Natural killer cell (primary cell): Measurements from ENCODE around the gene CLEC20A. TPM values are rescaled to one million over a fixed set of nuclear protein-coding genes. Genes with fewer than 3 reads are reported as not detected.

Source experiments
- ATAC-seq, 3 donors: fragments of 150-1000 bp in 2 of 3; fragments of 200-7000 bp in 1 of 3; cut with Tn5 transposase; 1 replicate in 1 of 3; 2 replicates in 2 of 3; pipeline ENCODE4 v1.10.0; 2021; ENCODE audit warnings: mild to moderate bottlenecking in 2 of 3, moderate library complexity in 2 of 3
- DNase-seq, 2 donors: peaks; one replicate each; pipeline versions ENCODE4 v3.0.0 to v3.0.0-alpha.2; 2013 to 2021; ENCODE audit warnings: mixed read lengths in 1 of 2
- H3K27ac ChIP-seq: one replicate; pipeline ENCODE4 v1.5.1; 2013; ENCODE audit warnings: mild to moderate bottlenecking, low read length
- H3K27me3 ChIP-seq: one replicate; pipeline ENCODE4 v1.6.1; 2013; ENCODE audit warnings: low read length; ENCODE audit not compliant: control insufficient read depth, insufficient read depth
- H3K36me3 ChIP-seq: one replicate; pipeline ENCODE4 v1.6.1; 2013; ENCODE audit warnings: low read length; ENCODE audit not compliant: control insufficient read depth, insufficient read depth
- H3K4me1 ChIP-seq: one replicate; pipeline ENCODE4 v1.6.1; 2013; ENCODE audit warnings: low read length; ENCODE audit not compliant: control insufficient read depth, insufficient read depth
- H3K4me3 ChIP-seq: one replicate; pipeline ENCODE4 v1.5.1; 2013; ENCODE audit warnings: low read length
- H3K9me3 ChIP-seq: one replicate; pipeline ENCODE4 v1.6.1; 2013; ENCODE audit warnings: low read length; ENCODE audit not compliant: control insufficient read depth, insufficient read depth
- H3K27ac Mint-ChIP-seq, 2 donors: one replicate each; pipeline ENCODE4 v1.8.0; 2022; ENCODE audit warnings: mild to moderate bottlenecking in 2 of 2, mixed read lengths in 2 of 2, moderate library complexity in 1 of 2
- H3K27me3 Mint-ChIP-seq, 2 donors: one replicate each; pipeline ENCODE4 v1.8.0; 2022; ENCODE audit warnings: low read depth in 2 of 2, mixed read lengths in 2 of 2
- H3K36me3 Mint-ChIP-seq: one replicate; pipeline ENCODE4 v1.8.0; 2022; ENCODE audit warnings: mixed read lengths
- H3K4me1 Mint-ChIP-seq, 2 donors: one replicate each; pipeline ENCODE4 v1.8.0; 2022; ENCODE audit warnings: mixed read lengths in 2 of 2
- H3K4me3 Mint-ChIP-seq: one replicate; pipeline ENCODE4 v1.8.0; 2022; ENCODE audit warnings: mild to moderate bottlenecking, moderate library complexity, mixed read lengths
- H3K9me3 Mint-ChIP-seq, 2 donors: one replicate each; pipeline ENCODE4 v1.8.0; 2022; ENCODE audit warnings: mixed read lengths in 2 of 2
- CTCF ChIP-seq: fragments of 200-600 bp; IDR thresholded peaks from one replicate; pipeline ENCODE4 v1.8.0; 2022; ENCODE audit warnings: antibody characterized with exemption
- WGBS: methylation state at CpG from one replicate; pipeline ENCODE4 v1.1.7; 2013; ENCODE audit warnings: missing lambda C conversion rate; ENCODE audit not compliant: insufficient coverage; 5-methylcytosine and 5-hydroxymethylcytosine counted together
- intact Hi-C: fragments of 100-400 bp; cut with micrococcal nuclease; formaldehyde crosslinking; loops from one replicate; pipeline ENCODE4 v1.14.2; 2022
- total RNA-seq, 4 donors: library from RNA; stranded (reverse); fragments of 120-200 nt in 1 of 4; gene quantifications; one replicate each; pipeline versions ENCODE4 v1.2.3 to v1.2.4, GENCODE V29; 2013 to 2022

The CLEC20A gene
- total RNA-seq, 3 donors from 2014 or later (not counting 1 experiment from before 2014, with no cell fraction given), result not detected

- no peak overlapping the region for H3K27ac Mint-ChIP-seq
- H3K4me1 ChIP-seq, result no peaks in the 10 kb centered on the region
- H3K27me3 ChIP-seq, result no peaks in the 10 kb centered on the region
- WGBS, result 82% methylated on average over 4 of the region's 4 CpGs
- intact Hi-C loops, result no loop called here
- H3K9me3 Mint-ChIP-seq, result no peaks in the 10 kb centered on the region
- TF ChIP-seq CTCF, result no peak
- ATAC-seq, result no peak
- H3K36me3 Mint-ChIP-seq, result no peaks in the 10 kb centered on the region
- no peak overlapping the region for H3K4me3 ChIP-seq
- no peak for DNase-seq
- H3K9me3 ChIP-seq, result no peaks in the 10 kb centered on the region
- no peaks in the 10 kb centered on the region for H3K36me3 ChIP-seq
- no peaks in the 10 kb centered on the region for H3K4me1 Mint-ChIP-seq
- H3K27ac ChIP-seq, result no peak overlapping the region
- peaks cover 5 to 8% of the 10 kb centered on the region in 2 donors for H3K27me3 Mint-ChIP-seq
- H3K4me3 Mint-ChIP-seq, result no peak overlapping the region
Measured at GRCh38 chr1:178516110-178516509, 19.3 kb upstream of the CLEC20A start.

- no peak overlapping the region for H3K4me3 ChIP-seq
- H3K27me3 ChIP-seq, result no peaks in the 10 kb centered on the region
- no peaks in the 10 kb centered on the region for H3K4me1 Mint-ChIP-seq
- WGBS, result 90% methylated on average over 11 of the region's 14 CpGs
- no peaks in the 10 kb centered on the region for H3K9me3 ChIP-seq
- ATAC-seq (no peak), DNase-seq (no peak)
- no peaks in the 10 kb centered on the region for H3K36me3 ChIP-seq
- H3K36me3 Mint-ChIP-seq, result no peaks in the 10 kb centered on the region
- no peak overlapping the region for H3K27ac ChIP-seq
- H3K4me1 ChIP-seq, result no peaks in the 10 kb centered on the region
- H3K27me3 Mint-ChIP-seq, result peaks cover under 1 to 3% of the 10 kb centered on the region in 2 donors
- no peak for TF ChIP-seq CTCF
- intact Hi-C loops, result no loop called here
- no peak overlapping the region for H3K27ac Mint-ChIP-seq
- no peak overlapping the region for H3K4me3 Mint-ChIP-seq
- no peaks in the 10 kb centered on the region for H3K9me3 Mint-ChIP-seq
Measured at GRCh38 chr1:178513278-178513983, 16.7 kb upstream of the CLEC20A start.

- DNase-seq (no peak), ATAC-seq (no peak)
- intact Hi-C loops, result no loop called here
- Mint-ChIP-seq H3K27me3 (peaks cover 0 to 3% of the 10 kb centered on the region in 2 donors), H3K4me3 (no peak within 1 kb of the TSS), H3K36me3 (no peaks in the 10 kb centered on the region), H3K4me1 (no peaks in the 10 kb centered on the region), H3K27ac (no peak within 1 kb of the TSS), H3K9me3 (no peaks in the 10 kb centered on the region)
- 91% methylated on average over 19 of the region's 19 CpGs for WGBS
- no peaks in the 10 kb centered on the region for H3K4me1 ChIP-seq
- TF ChIP-seq CTCF, result no peak
- no peak within 1 kb of the TSS for H3K4me3 ChIP-seq
- no peaks in the 10 kb centered on the region for H3K36me3 ChIP-seq
- no peak within 1 kb of the TSS for H3K27ac ChIP-seq
- H3K9me3 ChIP-seq, result no peaks in the 10 kb centered on the region
- no peaks in the 10 kb centered on the region for H3K27me3 ChIP-seq
Measured at GRCh38 chr1:178512566-178513277, 16.0 kb upstream of the CLEC20A start, which contains the start of gene TEX35. Gene TEX35, plus strand, starts transcription at chr1:178513109. Its CDS starts 80 bp downstream, at chr1:178513189.
